ENCODE results near the gene INHA. TPM values are rescaled to one million over a fixed set of nuclear protein-coding genes. Genes with fewer than 3 reads are reported as not detected.

Gene INHA
- total RNA-seq, 3 donors from 2014 or later: 0.19 TPM; not detected in 2

- DNase-seq (no peak), ATAC-seq (no peak)
- H3K4me3 ChIP-seq: no peak overlapping the region
- TF ChIP-seq CTCF (IDR thresholded peaks at IDR 0.05): no peak
- no peaks in the 10 kb centered on the region for H3K36me3 ChIP-seq (ENCODE audit: low read depth)
- no peaks in the 10 kb centered on the region for H3K4me1 ChIP-seq (ENCODE audit: low read depth)
- H3K9me3 ChIP-seq: no peaks in the 10 kb centered on the region
- intact Hi-C loops (cut with DNase I, micrococcal nuclease): loop anchor here in 1 of 2 donors (5.0 kb wide), 1 partner anchor 124 kb away; no protein-coding TSS in a partner anchor
These were observed 45.6 kb upstream of the INHA start for GRCh38 chr2:219526320-219527075.

GRCh38 chr2:219527076-219527394 lies 45.1 kb upstream of the INHA start:
- Histone ChIP-seq H3K4me1 (ENCODE audit: low read depth) (no peaks in the 10 kb centered on the region), H3K36me3 (ENCODE audit: low read depth) (no peaks in the 10 kb centered on the region), H3K9me3 (no peaks in the 10 kb centered on the region), H3K4me3 (no peak overlapping the region)
- peak in 1 of 3 donors; percentile 45 for DNase-seq
- no peak for ATAC-seq
- no peak for TF ChIP-seq CTCF (IDR thresholded peaks at IDR 0.05)
- intact Hi-C loops (cut with DNase I, micrococcal nuclease): loop anchor here in 1 of 2 donors (5.0 kb wide), 1 partner anchor 125 kb away; no protein-coding TSS in a partner anchor

- Histone ChIP-seq H3K4me1 (ENCODE audit: low read depth) (no peaks in the 10 kb centered on the region), H3K4me3 (no peak overlapping the region), H3K9me3 (no peaks in the 10 kb centered on the region), H3K36me3 (ENCODE audit: low read depth) (no peaks in the 10 kb centered on the region)
- DNase-seq (no peak), ATAC-seq (no peak)
- intact Hi-C loops (cut with DNase I, micrococcal nuclease): loop anchor here in 1 of 2 donors (5.0 kb wide), 1 partner anchor 125 kb away; no protein-coding TSS in a partner anchor
- TF ChIP-seq CTCF (IDR thresholded peaks at IDR 0.05): no peak
These were observed 44.6 kb upstream of the INHA start for GRCh38 chr2:219527472-219527871.

GRCh38 chr2:219530048-219530963 lies 41.8 kb upstream of the INHA start:
- Histone ChIP-seq H3K9me3 (no peaks in the 10 kb centered on the region), H3K4me3 (no peak overlapping the region), H3K4me1 (ENCODE audit: low read depth) (no peaks in the 10 kb centered on the region), H3K36me3 (ENCODE audit: low read depth) (no peaks in the 10 kb centered on the region)
- peak; percentile 92 for ATAC-seq
- intact Hi-C loops (cut with DNase I, micrococcal nuclease): loop anchor here in 1 of 2 donors (2.0 to 10.0 kb wide), 2 partner anchors 54 to 126 kb away; no protein-coding TSS in a partner anchor
- TF ChIP-seq CTCF (IDR thresholded peaks at IDR 0.05): peak; percentile 92
- peak; percentile 73 to 91 (median 84) for DNase-seq

- no peak for ATAC-seq
These were observed 40.3 kb upstream of the INHA start for GRCh38 chr2:219531639-219532377.

More at GRCh38 chr2:219531639-219532377, 40.3 kb upstream of the INHA start:
- Histone ChIP-seq H3K9me3 (no peaks in the 10 kb centered on the region), H3K4me1 (ENCODE audit: low read depth) (no peaks in the 10 kb centered on the region), H3K4me3 (no peak overlapping the region), H3K36me3 (ENCODE audit: low read depth) (no peaks in the 10 kb centered on the region)
- intact Hi-C loops (cut with DNase I, micrococcal nuclease): loop anchor here in 1 of 2 donors (2.0 to 10.0 kb wide), 2 partner anchors 55 to 127 kb away; no protein-coding TSS in a partner anchor
- TF ChIP-seq CTCF (IDR thresholded peaks at IDR 0.05): no peak
- DNase-seq: peak in 1 of 3 donors; percentile 27

Measured in mucosa of descending colon (tissue), 3 donors.